ENCODE measurements around the gene KDF1. TPM values are rescaled to one million over a fixed set of nuclear protein-coding genes. Genes with fewer than 3 reads are reported as not detected.

Gene KDF1
- total and polyA plus RNA-seq, 2 experiments from 2014 or later: 13.6 to 21.1 TPM

- Histone ChIP-seq H3F3A (replicated peaks; ENCODE audit: low read depth) (peaks cover 15% of the 10 kb centered on the region), H3K79me2 (replicated peaks; ENCODE audit: insufficient read depth) (no peaks in the 10 kb centered on the region), H3K36me3 (ENCODE audit: insufficient read depth) (no peaks in the 10 kb centered on the region), H3K27me3 (ENCODE audit: insufficient read depth) (no peaks in the 10 kb centered on the region), H4K20me1 (replicated peaks; ENCODE audit: insufficient read depth) (peaks cover 5% of the 10 kb centered on the region; the same call in 1 of the 2 replicates), H2AFZ (no peak overlapping the region), H3K4me2 (no peak overlapping the region), H3K4me3 (no peak overlapping the region), H3K27ac (ENCODE audit: low read depth) (no peak overlapping the region), H3K9me2 (ENCODE audit: insufficient read depth) (no peaks in the 10 kb centered on the region), H3K4me1 (ENCODE audit: insufficient read depth) (no peaks in the 10 kb centered on the region)
- ATAC-seq (no peak), DNase-seq (ENCODE audit: low spot score) (no peak)
- Mint-ChIP-seq H3K27me3 (ENCODE audit: insufficient read depth, low read depth, poor library complexity) (peaks cover 9% of the 10 kb centered on the region), H3K4me3 (no peak overlapping the region), H3K4me1 (no peaks in the 10 kb centered on the region), H3K36me3 (ENCODE audit: low read depth) (peaks cover 37% of the 10 kb centered on the region), H3K9me3 (no peaks in the 10 kb centered on the region; the same call in 2 of the 3 replicates), H3K27ac (no peak overlapping the region)
- TF ChIP-seq EZH2 (IDR thresholded peaks at IDR 0.05; ENCODE audit: low read depth, unreplicated experiment): no peak
- TF ChIP-seq EZH2phosphoT487 (IDR thresholded peaks at IDR 0.05; ENCODE audit: unreplicated experiment): no peak
- TF ChIP-seq ZNF114 (CRISPR knock-in tag; IDR thresholded peaks at IDR 0.05): no peak
- no peak for TF ChIP-seq ZNF462 (CRISPR knock-in tag; IDR thresholded peaks at IDR 0.05)
- no peak for TF ChIP-seq CTCF (conservative IDR thresholded peaks at IDR 0.05; ENCODE audit: low read depth in 2 of 2)
- TF ChIP-seq ZNF331 (CRISPR knock-in tag; IDR thresholded peaks at IDR 0.05; ENCODE audit: low read depth): no peak
- TF ChIP-seq NANOG (IDR thresholded peaks at IDR 0.05; ENCODE audit: borderline replicate concordance): no peak
- TF ChIP-seq JUNB (IDR thresholded peaks at IDR 0.05; ENCODE audit: unreplicated experiment): no peak
- no peak for TF ChIP-seq CREB1 (CRISPR knock-in tag; IDR thresholded peaks at IDR 0.05; ENCODE audit: low read depth)
- TF ChIP-seq, protein P1, sequence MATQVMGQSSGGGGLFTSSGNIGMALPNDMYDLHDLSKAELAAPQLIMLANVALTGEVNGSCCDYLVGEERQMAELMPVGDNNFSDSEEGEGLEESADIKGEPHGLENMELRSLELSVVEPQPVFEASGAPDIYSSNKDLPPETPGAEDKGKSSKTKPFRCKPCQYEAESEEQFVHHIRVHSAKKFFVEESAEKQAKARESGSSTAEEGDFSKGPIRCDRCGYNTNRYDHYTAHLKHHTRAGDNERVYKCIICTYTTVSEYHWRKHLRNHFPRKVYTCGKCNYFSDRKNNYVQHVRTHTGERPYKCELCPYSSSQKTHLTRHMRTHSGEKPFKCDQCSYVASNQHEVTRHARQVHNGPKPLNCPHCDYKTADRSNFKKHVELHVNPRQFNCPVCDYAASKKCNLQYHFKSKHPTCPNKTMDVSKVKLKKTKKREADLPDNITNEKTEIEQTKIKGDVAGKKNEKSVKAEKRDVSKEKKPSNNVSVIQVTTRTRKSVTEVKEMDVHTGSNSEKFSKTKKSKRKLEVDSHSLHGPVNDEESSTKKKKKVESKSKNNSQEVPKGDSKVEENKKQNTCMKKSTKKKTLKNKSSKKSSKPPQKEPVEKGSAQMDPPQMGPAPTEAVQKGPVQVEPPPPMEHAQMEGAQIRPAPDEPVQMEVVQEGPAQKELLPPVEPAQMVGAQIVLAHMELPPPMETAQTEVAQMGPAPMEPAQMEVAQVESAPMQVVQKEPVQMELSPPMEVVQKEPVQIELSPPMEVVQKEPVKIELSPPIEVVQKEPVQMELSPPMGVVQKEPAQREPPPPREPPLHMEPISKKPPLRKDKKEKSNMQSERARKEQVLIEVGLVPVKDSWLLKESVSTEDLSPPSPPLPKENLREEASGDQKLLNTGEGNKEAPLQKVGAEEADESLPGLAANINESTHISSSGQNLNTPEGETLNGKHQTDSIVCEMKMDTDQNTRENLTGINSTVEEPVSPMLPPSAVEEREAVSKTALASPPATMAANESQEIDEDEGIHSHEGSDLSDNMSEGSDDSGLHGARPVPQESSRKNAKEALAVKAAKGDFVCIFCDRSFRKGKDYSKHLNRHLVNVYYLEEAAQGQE (IDR thresholded peaks at IDR 0.05; ENCODE audit: unreplicated experiment): no peak
- no peak for TF ChIP-seq STAT1 (IDR thresholded peaks at IDR 0.05; ENCODE audit: unreplicated experiment)
- TF ChIP-seq POLR2AphosphoS5 (IDR thresholded peaks at IDR 0.05; ENCODE audit: low read depth): no peak
- TF ChIP-seq ETS1 (IDR thresholded peaks at IDR 0.05): no peak
Measured at GRCh38 chr1:26951821-26952497, 8.3 kb downstream of the KDF1 start.
